Naive thymus-derived CD4-positive, alpha-beta T cell (primary cell): ENCODE measurements around the gene DUSP22. TPM values are rescaled to one million over a fixed set of nuclear protein-coding genes. Genes with fewer than 3 reads are reported as not detected.

ENCODE experiments used
- ATAC-seq: fragments of 150-1000 bp; cut with Tn5 transposase; 2 replicates; pipeline ENCODE4 v1.10.0; 2021; ENCODE audit warnings: mild to moderate bottlenecking, moderate library complexity
- CTCF ChIA-PET: fragments of 350-600 bp; sonication (Branson Sonifier 250); formaldehyde crosslinking; loops from one replicate; lab custom pipeline; 2021; ENCODE audit warnings: antibody characterized with exemption; lab: Charles Lee
- POLR2A ChIA-PET: fragments of 350-600 bp; sonication (Branson Sonifier 250); formaldehyde crosslinking; loops from one replicate; lab custom pipeline; 2021; ENCODE audit warnings: antibody characterized with exemption, inconsistent platforms; lab: Charles Lee
- DNase-seq, 9 donors: peaks; one replicate each; pipeline versions ENCODE4 v3.0.0 to v3.0.0-alpha.2; 2020 to 2022; ENCODE audit warnings: mixed read lengths in 1 of 9
- H3K27ac ChIP-seq: one replicate; pipeline ENCODE4 v1.7.0; 2013; ENCODE audit warnings: mild to moderate bottlenecking, low read depth, low read length, moderate library complexity
- H3K27me3 ChIP-seq, 2 donors: one replicate each; pipeline ENCODE4 v1.7.0; 2013; ENCODE audit warnings: low read length in 2 of 2, mild to moderate bottlenecking in 2 of 2, moderate library complexity in 2 of 2; ENCODE audit not compliant: control insufficient read depth in 2 of 2, insufficient read depth in 2 of 2
- H3K36me3 ChIP-seq, 3 experiments: 1 replicate in 2 of 3; 2 replicates in 1 of 3; pipeline ENCODE4 v1.7.0; 2013; ENCODE audit warnings: low read length in 3 of 3, mild to moderate bottlenecking in 3 of 3, moderate library complexity in 1 of 3; ENCODE audit not compliant: insufficient read depth in 3 of 3, control insufficient read depth in 2 of 3
- H3K4me1 ChIP-seq, 2 donors: one replicate each; pipeline ENCODE4 v1.7.0; 2013; ENCODE audit warnings: low read length in 2 of 2, mild to moderate bottlenecking in 2 of 2, moderate library complexity in 1 of 2; ENCODE audit not compliant: control insufficient read depth in 2 of 2, insufficient read depth in 2 of 2
- H3K4me3 ChIP-seq: 2 replicates; pipeline ENCODE4 v1.7.0; 2013; ENCODE audit warnings: mild to moderate bottlenecking, low read length
- H3K9me3 ChIP-seq, 3 experiments: 1 replicate in 2 of 3; 2 replicates in 1 of 3; pipeline ENCODE4 v1.7.0; 2013; ENCODE audit warnings: low read length in 3 of 3; ENCODE audit not compliant: control insufficient read depth in 2 of 3
- H3K27ac Mint-ChIP-seq, 9 donors: one replicate each; pipeline ENCODE4 v1.8.0; 2020 to 2022; ENCODE audit warnings: mixed read lengths in 9 of 9, mild to moderate bottlenecking in 8 of 9, moderate library complexity in 5 of 9, inconsistent platforms in 2 of 9
- H3K27me3 Mint-ChIP-seq, 5 donors: one replicate each; pipeline ENCODE4 v1.8.0; 2021 to 2022; ENCODE audit warnings: mixed read lengths in 5 of 5, mild to moderate bottlenecking in 1 of 5
- H3K36me3 Mint-ChIP-seq, 5 donors: one replicate each; pipeline ENCODE4 v1.8.0; 2020 to 2022; ENCODE audit warnings: mixed read lengths in 5 of 5, mild to moderate bottlenecking in 3 of 5, inconsistent platforms in 1 of 5
- H3K4me1 Mint-ChIP-seq, 7 donors: one replicate each; pipeline ENCODE4 v1.8.0; 2020 to 2022; ENCODE audit warnings: mixed read lengths in 7 of 7, mild to moderate bottlenecking in 3 of 7, inconsistent platforms in 1 of 7
- H3K4me3 Mint-ChIP-seq, 10 donors: one replicate each; pipeline ENCODE4 v1.8.0; 2020 to 2022; ENCODE audit warnings: mild to moderate bottlenecking in 10 of 10, mixed read lengths in 10 of 10, moderate library complexity in 6 of 10, inconsistent platforms in 2 of 10
- H3K9me3 Mint-ChIP-seq, 11 donors: one replicate each; pipeline ENCODE4 v1.8.0; 2020 to 2022; ENCODE audit warnings: mixed read lengths in 11 of 11, mild to moderate bottlenecking in 4 of 11, inconsistent platforms in 1 of 11, moderate library complexity in 1 of 11
- intact Hi-C, 2 donors: fragments of 100-400 bp; cut with micrococcal nuclease; formaldehyde crosslinking; loops; one replicate each; pipeline ENCODE4 v1.15.1; 2023
- polyA plus RNA-seq, 2 donors: library from polyadenylated mRNA; unstranded; fragments of 300-500 nt; fragmentation: Illumina TruSeq; gene quantifications; one replicate each; pipeline ENCODE4 v1.2.3, GENCODE V29; 2021
- total RNA-seq, 6 experiments: library from RNA in 5 of 6; stranded (reverse) in 5 of 6; gene quantifications; 1 replicate in 5 of 6; 2 replicates in 1 of 6; pipeline ENCODE4 v1.2.3 and lab custom pipeline; 2021 to 2026

The DUSP22 gene
- total and polyA plus RNA-seq, 7 experiments from 2014 or later = 24.8 to 57.2 (median 36.6) TPM

- ATAC-seq (peak; percentile 8), DNase-seq (no peak)
- intact Hi-C loops = no loop called here
- Mint-ChIP-seq H3K4me1 (peaks cover 0 to 9% (median 4%) of the 10 kb centered on the region in 7 donors), H3K27me3 (no peaks in the 10 kb centered on the region), H3K36me3 (peaks cover 8 to 18% (median 15%) of the 10 kb centered on the region in 5 donors), H3K9me3 (peaks cover 0 to 7% (median 0%) of the 10 kb centered on the region in 11 donors), H3K27ac (no peak overlapping the region), H3K4me3 (no peak overlapping the region)
- Histone ChIP-seq H3K4me1 (no peaks in the 10 kb centered on the region), H3K27me3 (no peaks in the 10 kb centered on the region), H3K36me3 (peaks cover 0 to 11% (median 0%) of the 10 kb centered on the region in 3 experiments), H3K27ac (no peak overlapping the region), H3K4me3 (no peak overlapping the region), H3K9me3 (no peaks in the 10 kb centered on the region)
- ChIA-PET CTCF (interaction anchor here (0.6 kb wide), 1 partner anchor 49 kb away, joined by 4 read pairs; no protein-coding TSS in a partner anchor), POLR2A (interaction anchor here (0.7 to 0.8 kb wide), 2 partner anchors 11 to 13 kb away, joined by 3 read pairs; no protein-coding TSS in a partner anchor)
These were observed 14.4 kb downstream of the DUSP22 start for GRCh38 chr6:306641-307061.

- no peaks in the 10 kb centered on the region for H3K4me1 ChIP-seq
- Mint-ChIP-seq H3K27ac (no peak overlapping the region), H3K9me3 (peaks cover 0 to 9% (median 0%) of the 10 kb centered on the region in 11 donors), H3K4me1 (peaks cover 0 to 15% (median 9%) of the 10 kb centered on the region in 7 donors), H3K27me3 (no peaks in the 10 kb centered on the region), H3K36me3 (peaks cover 10 to 22% (median 18%) of the 10 kb centered on the region in 5 donors), H3K4me3 (no peak overlapping the region)
- ChIA-PET CTCF (no interaction called here), POLR2A (interaction anchor here (0.8 kb wide), 1 partner anchor 12 kb away, joined by 3 read pairs; no protein-coding TSS in a partner anchor)
- peaks cover 0 to 11% (median 0%) of the 10 kb centered on the region in 3 experiments for H3K36me3 ChIP-seq
- intact Hi-C loops = no loop called here
- H3K27ac ChIP-seq = no peak overlapping the region
- DNase-seq (no peak), ATAC-seq (no peak)
- no peaks in the 10 kb centered on the region for H3K27me3 ChIP-seq
- H3K9me3 ChIP-seq = no peaks in the 10 kb centered on the region
- H3K4me3 ChIP-seq = no peak overlapping the region
These were observed 15.0 kb downstream of the DUSP22 start for GRCh38 chr6:307065-307814.

- ATAC-seq = no peak
- no peaks in the 10 kb centered on the region for H3K27me3 Mint-ChIP-seq
- Histone ChIP-seq H3K36me3 (peaks cover 0 to 11% (median 0%) of the 10 kb centered on the region in 3 experiments), H3K9me3 (no peaks in the 10 kb centered on the region), H3K27ac (no peak overlapping the region), H3K27me3 (no peaks in the 10 kb centered on the region), H3K4me3 (no peak overlapping the region), H3K4me1 (peaks cover 0 to 2% of the 10 kb centered on the region in 2 donors)
- H3K4me3 Mint-ChIP-seq = no peak overlapping the region
- peaks cover under 1 to 21% (median 14%) of the 10 kb centered on the region in 7 donors for H3K4me1 Mint-ChIP-seq
- intact Hi-C loops = no loop called here
- DNase-seq = no peak
- ChIA-PET POLR2A (no interaction called here), CTCF (no interaction called here)
- H3K36me3 Mint-ChIP-seq = peaks cover 10 to 24% (median 18%) of the 10 kb centered on the region in 5 donors
- peaks cover 0 to 9% (median 0%) of the 10 kb centered on the region in 11 donors for H3K9me3 Mint-ChIP-seq
- no peak overlapping the region for H3K27ac Mint-ChIP-seq
These were observed 15.6 kb downstream of the DUSP22 start for GRCh38 chr6:307874-308273.

GRCh38 chr6:308307-308706 lies 16.0 kb downstream of the DUSP22 start:
- intact Hi-C loops = no loop called here
- no peak for ATAC-seq
- Mint-ChIP-seq H3K4me3 (no peak overlapping the region), H3K27me3 (no peaks in the 10 kb centered on the region), H3K9me3 (peaks cover 0 to 9% (median 0%) of the 10 kb centered on the region in 11 donors), H3K36me3 (peaks cover 10 to 24% (median 18%) of the 10 kb centered on the region in 5 donors), H3K27ac (no peak overlapping the region), H3K4me1 (peaks cover 5 to 25% (median 18%) of the 10 kb centered on the region in 7 donors)
- CTCF ChIA-PET = interaction anchor here (1.0 kb wide), 1 partner anchor 10 kb away, joined by 3 read pairs; no protein-coding TSS in a partner anchor
- H3K4me3 ChIP-seq = no peak overlapping the region
- peaks cover 0 to 6% of the 10 kb centered on the region in 2 donors for H3K4me1 ChIP-seq
- H3K27me3 ChIP-seq = no peaks in the 10 kb centered on the region
- no peak for DNase-seq
- H3K9me3 ChIP-seq = no peaks in the 10 kb centered on the region
- peaks cover 0 to 11% (median 0%) of the 10 kb centered on the region in 3 experiments for H3K36me3 ChIP-seq
- no peak overlapping the region for H3K27ac ChIP-seq
- POLR2A ChIA-PET = no interaction called here

- peaks cover 10 to 23% (median 18%) of the 10 kb centered on the region in 5 donors for H3K36me3 Mint-ChIP-seq
- H3K4me3 Mint-ChIP-seq = no peak overlapping the region
- ATAC-seq = no peak
- H3K9me3 Mint-ChIP-seq = peaks cover 0 to 9% (median 0%) of the 10 kb centered on the region in 11 donors
- H3K36me3 ChIP-seq = peaks cover 0 to 11% (median 0%) of the 10 kb centered on the region in 3 experiments
- CTCF ChIA-PET = interaction anchor here (0.5 to 1.0 kb wide), 2 partner anchors 9 to 199 kb away, joined by 3 read pairs; no protein-coding TSS in a partner anchor
- H3K27me3 Mint-ChIP-seq = no peaks in the 10 kb centered on the region
- peaks cover 0 to 9% of the 10 kb centered on the region in 2 donors for H3K4me1 ChIP-seq
- intact Hi-C loops = no loop called here
- H3K27ac Mint-ChIP-seq = no peak overlapping the region
- no peaks in the 10 kb centered on the region for H3K27me3 ChIP-seq
- DNase-seq = no peak
- no peaks in the 10 kb centered on the region for H3K9me3 ChIP-seq
- peaks cover 9 to 26% (median 19%) of the 10 kb centered on the region in 7 donors for H3K4me1 Mint-ChIP-seq
- no peak overlapping the region for H3K4me3 ChIP-seq
- POLR2A ChIA-PET = no interaction called here
- H3K27ac ChIP-seq = no peak overlapping the region
These were observed 16.5 kb downstream of the DUSP22 start for GRCh38 chr6:308768-309167.

GRCh38 chr6:309947-310346 lies 17.7 kb downstream of the DUSP22 start:
- POLR2A ChIA-PET = interaction anchor here (0.8 kb wide), 1 partner anchor 111 kb away, joined by 3 read pairs; no protein-coding TSS in a partner anchor
- no peak for ATAC-seq
- no peak for DNase-seq
- H3K36me3 ChIP-seq = peaks cover 0 to 10% (median 0%) of the 10 kb centered on the region in 3 experiments
- no peak overlapping the region for H3K4me3 ChIP-seq
- peaks cover 0 to 9% (median 0%) of the 10 kb centered on the region in 11 donors for H3K9me3 Mint-ChIP-seq
- peaks cover 0 to 9% of the 10 kb centered on the region in 2 donors for H3K4me1 ChIP-seq
- H3K27ac Mint-ChIP-seq = no peak overlapping the region
- no peak overlapping the region for H3K4me3 Mint-ChIP-seq
- CTCF ChIA-PET = no interaction called here
- no peaks in the 10 kb centered on the region for H3K27me3 ChIP-seq
- H3K27ac ChIP-seq = no peak overlapping the region
- H3K36me3 Mint-ChIP-seq = peaks cover 5 to 20% (median 12%) of the 10 kb centered on the region in 5 donors
- intact Hi-C loops = no loop called here
- no peaks in the 10 kb centered on the region for H3K27me3 Mint-ChIP-seq
- peaks cover 12 to 23% (median 17%) of the 10 kb centered on the region in 7 donors for H3K4me1 Mint-ChIP-seq
- no peaks in the 10 kb centered on the region for H3K9me3 ChIP-seq
